Stimulated activated CD8-positive, alpha-beta memory T cell treated with anti-CD3 and anti-CD28 coated beads, Interleukin-15, amount 100 ng/mL, for 24 hours (primary cell): ENCODE measurements around the gene CCN6.

ENCODE experiments used
- DNase-seq: peaks from one replicate; pipeline ENCODE4 v3.0.0-alpha.2; 2020; ENCODE audit warnings: low read depth

The CCN6 gene

DNA sequence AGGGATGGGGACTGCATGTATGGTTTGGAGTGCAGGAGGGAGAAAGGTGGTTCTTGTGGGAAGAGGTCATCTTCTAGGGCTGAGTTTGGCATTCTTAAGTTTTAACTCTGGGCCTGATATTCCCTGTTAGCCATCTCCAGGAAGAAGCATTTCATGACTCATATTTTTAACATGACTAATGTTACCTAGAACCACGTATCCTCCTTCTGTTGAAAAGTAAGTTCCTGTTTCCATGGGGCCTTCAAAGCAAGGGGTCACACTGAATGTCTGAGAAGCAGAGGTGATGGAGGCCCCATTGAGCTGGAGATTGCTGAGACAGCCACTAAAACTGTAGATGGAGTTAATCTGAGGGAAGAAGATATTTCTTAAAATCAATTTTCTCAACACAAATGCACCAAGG, 63.6 kb downstream of the CCN6 start:
- DNase-seq = no peak

DNA sequence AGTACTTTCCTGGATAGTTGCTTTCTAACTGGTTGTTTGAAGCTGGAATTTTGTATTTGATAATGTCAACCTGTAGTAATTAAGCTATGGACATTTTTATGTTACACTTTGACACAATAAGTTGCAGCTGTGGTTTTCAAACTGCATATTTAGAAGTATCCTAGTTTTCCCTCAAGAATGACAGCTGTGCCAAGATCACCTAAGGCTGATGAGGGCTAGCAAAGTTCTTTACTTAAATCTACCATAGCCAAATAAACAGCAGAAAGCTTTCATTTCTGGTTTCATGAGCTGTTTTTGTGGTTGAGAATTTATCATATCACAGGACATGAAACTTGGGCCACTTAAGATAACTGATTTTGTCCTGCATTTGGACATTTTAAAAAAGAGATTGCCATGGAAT, 64.1 kb downstream of the CCN6 start:
- no peak for DNase-seq
